Endodermal cell (in vitro differentiated cells): ENCODE data around the gene VIL1. TPM values are rescaled to one million over a fixed set of nuclear protein-coding genes. Genes with fewer than 3 reads are reported as not detected.

ENCODE experiments used
- DNase-seq: peaks from one replicate; pipeline ENCODE4 v3.0.0-alpha.2; 2017
- H3K27ac ChIP-seq: 2 replicates; pipeline ENCODE4 v1.5.1; 2013; ENCODE audit warnings: mild to moderate bottlenecking, low read depth, low read length, moderate library complexity
- H3K27me3 ChIP-seq: 2 replicates; pipeline ENCODE4 v1.6.1; 2013; ENCODE audit warnings: mild to moderate bottlenecking, low read length, moderate library complexity; ENCODE audit not compliant: insufficient read depth, control insufficient read depth, poor library complexity, severe bottlenecking
- H3K36me3 ChIP-seq: 2 replicates; pipeline ENCODE4 v1.7.0; 2013; ENCODE audit warnings: mild to moderate bottlenecking, low read length, moderate library complexity; ENCODE audit not compliant: control insufficient read depth, insufficient read depth
- H3K4me1 ChIP-seq: one replicate; pipeline ENCODE4 v1.7.0; 2013; ENCODE audit warnings: low read length; ENCODE audit not compliant: control insufficient read depth, insufficient read depth
- H3K4me3 ChIP-seq: 2 replicates; pipeline ENCODE4 v1.5.1; 2013; ENCODE audit warnings: mild to moderate bottlenecking, low read length, moderate library complexity
- H3K9ac ChIP-seq: 2 replicates; pipeline ENCODE4 v1.6.1; 2013; ENCODE audit warnings: mild to moderate bottlenecking, low read length, moderate library complexity; ENCODE audit not compliant: poor library complexity, severe bottlenecking; ENCODE audit errors: extremely low read depth
- H3K9me3 ChIP-seq: 2 replicates; pipeline ENCODE4 v1.6.1; 2013; ENCODE audit warnings: mild to moderate bottlenecking, low read length, moderate library complexity; ENCODE audit not compliant: control insufficient read depth
- H3K27ac Mint-ChIP-seq: 2 replicates; pipeline ENCODE4 v1.8.0; 2020; ENCODE audit warnings: mixed read lengths
- H3K27me3 Mint-ChIP-seq: 2 replicates; pipeline ENCODE4 v1.8.0; 2021; ENCODE audit warnings: mild to moderate bottlenecking, mixed read lengths; ENCODE audit not compliant: insufficient read depth
- H3K36me3 Mint-ChIP-seq: 2 replicates; pipeline ENCODE4 v1.8.0; 2020; ENCODE audit warnings: low read depth, mixed read lengths
- H3K4me1 Mint-ChIP-seq: 2 replicates; pipeline ENCODE4 v1.8.0; 2020; ENCODE audit warnings: mixed read lengths
- H3K4me3 Mint-ChIP-seq: 2 replicates; pipeline ENCODE4 v1.8.0; 2020; ENCODE audit warnings: mild to moderate bottlenecking, moderate library complexity, mixed read lengths
- H3K9me3 Mint-ChIP-seq: 2 replicates; pipeline ENCODE4 v1.8.0; 2020; ENCODE audit warnings: mild to moderate bottlenecking, mixed read lengths
- WGBS, 2 experiments: methylation state at CpG; one replicate each; pipeline versions ENCODE4 v1.1.5 to v1.1.7; 2013; ENCODE audit warnings: missing lambda C conversion rate in 2 of 2, mixed read lengths in 1 of 2; ENCODE audit not compliant: insufficient coverage in 1 of 2, insufficient read length in 1 of 2; 5-methylcytosine and 5-hydroxymethylcytosine counted together
- total RNA-seq, 2 donors: library from RNA; stranded (reverse); fragmentation: NEBNext Ultra II Directional in 1 of 2; extraction: Animal tissue kit (Norgen Biotek cat#: 25700) in 1 of 2; gene quantifications; 2 replicates in 1 of 2; 3 replicates in 1 of 2; pipeline ENCODE4 v1.2.1, GENCODE V29; 2021
- TF ChIP-seq, protein P1 (sequence below): fragments of 200-600 bp; sonication (generic); conservative IDR thresholded peaks from 2 replicates; pipeline ENCODE4 v1.5.0; 2021; ENCODE audit warnings: antibody characterized with exemption, mild to moderate bottlenecking

Gene VIL1
- total RNA-seq, 2 donors from 2014 or later = 70.2 to 83.1 TPM

- H3K4me1 Mint-ChIP-seq = no peaks in the 10 kb centered on the region
- Histone ChIP-seq H3K9ac (no peak overlapping the region), H3K36me3 (peaks cover 57% of the 10 kb centered on the region), H3K9me3 (no peaks in the 10 kb centered on the region), H3K27ac (no peak overlapping the region), H3K4me1 (no peaks in the 10 kb centered on the region), H3K27me3 (no peaks in the 10 kb centered on the region), H3K4me3 (no peak overlapping the region)
- peaks cover 36% of the 10 kb centered on the region for H3K36me3 Mint-ChIP-seq
- DNase-seq = no peak
- no peak overlapping the region for H3K4me3 Mint-ChIP-seq
- TF ChIP-seq, protein P1, sequence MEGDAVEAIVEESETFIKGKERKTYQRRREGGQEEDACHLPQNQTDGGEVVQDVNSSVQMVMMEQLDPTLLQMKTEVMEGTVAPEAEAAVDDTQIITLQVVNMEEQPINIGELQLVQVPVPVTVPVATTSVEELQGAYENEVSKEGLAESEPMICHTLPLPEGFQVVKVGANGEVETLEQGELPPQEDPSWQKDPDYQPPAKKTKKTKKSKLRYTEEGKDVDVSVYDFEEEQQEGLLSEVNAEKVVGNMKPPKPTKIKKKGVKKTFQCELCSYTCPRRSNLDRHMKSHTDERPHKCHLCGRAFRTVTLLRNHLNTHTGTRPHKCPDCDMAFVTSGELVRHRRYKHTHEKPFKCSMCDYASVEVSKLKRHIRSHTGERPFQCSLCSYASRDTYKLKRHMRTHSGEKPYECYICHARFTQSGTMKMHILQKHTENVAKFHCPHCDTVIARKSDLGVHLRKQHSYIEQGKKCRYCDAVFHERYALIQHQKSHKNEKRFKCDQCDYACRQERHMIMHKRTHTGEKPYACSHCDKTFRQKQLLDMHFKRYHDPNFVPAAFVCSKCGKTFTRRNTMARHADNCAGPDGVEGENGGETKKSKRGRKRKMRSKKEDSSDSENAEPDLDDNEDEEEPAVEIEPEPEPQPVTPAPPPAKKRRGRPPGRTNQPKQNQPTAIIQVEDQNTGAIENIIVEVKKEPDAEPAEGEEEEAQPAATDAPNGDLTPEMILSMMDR = no peak
- H3K27ac Mint-ChIP-seq = no peak overlapping the region
- H3K27me3 Mint-ChIP-seq = no peaks in the 10 kb centered on the region
- no peaks in the 10 kb centered on the region for H3K9me3 Mint-ChIP-seq
Observed at GRCh38 chr2:218472988-218473387, 54.1 kb downstream of the VIL1 start.

DNA sequence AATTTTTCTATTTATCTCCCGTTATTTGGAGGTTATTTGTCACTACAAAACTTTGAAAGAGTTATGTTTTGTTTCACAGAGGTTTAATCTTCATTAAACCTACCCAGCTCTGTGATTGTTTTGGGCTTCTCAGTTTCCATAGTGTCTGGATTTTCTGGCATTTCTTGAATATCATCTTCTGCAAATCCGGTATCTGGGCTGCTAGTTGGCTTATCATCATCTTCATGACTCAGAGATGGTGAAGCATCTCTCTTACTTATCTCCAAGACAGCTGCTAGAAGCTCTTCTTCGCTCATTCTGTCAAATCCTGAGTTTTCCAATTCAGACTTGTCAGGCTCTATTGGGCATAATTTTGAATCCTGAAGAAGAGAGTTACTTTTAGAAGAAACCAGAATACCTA is 55.6 kb downstream of the VIL1 start:
- Histone ChIP-seq H3K4me3 (no peak overlapping the region), H3K9me3 (no peaks in the 10 kb centered on the region), H3K36me3 (peaks cover 64% of the 10 kb centered on the region), H3K4me1 (no peaks in the 10 kb centered on the region), H3K27me3 (no peaks in the 10 kb centered on the region), H3K27ac (no peak overlapping the region), H3K9ac (no peak overlapping the region)
- Mint-ChIP-seq H3K4me3 (no peak overlapping the region), H3K27ac (no peak overlapping the region), H3K4me1 (no peaks in the 10 kb centered on the region), H3K27me3 (no peaks in the 10 kb centered on the region), H3K9me3 (no peaks in the 10 kb centered on the region), H3K36me3 (peaks cover 30% of the 10 kb centered on the region)
- WGBS, 2 experiments = 87 to 97% methylated on average over 2 to 3 of the region's 3 CpGs
- TF ChIP-seq, protein P1 = no peak
- no peak for DNase-seq

GRCh38 chr2:218476676-218477075 is 57.8 kb downstream of the VIL1 start:
- no peak overlapping the region for H3K27ac Mint-ChIP-seq

More at GRCh38 chr2:218476676-218477075, 57.8 kb downstream of the VIL1 start:
- H3K27ac ChIP-seq = no peak overlapping the region
- H3K27me3 ChIP-seq = no peaks in the 10 kb centered on the region
- no peaks in the 10 kb centered on the region for H3K9me3 ChIP-seq
- TF ChIP-seq, protein P1 = no peak
- no peak overlapping the region for H3K9ac ChIP-seq
- no peaks in the 10 kb centered on the region for H3K4me1 ChIP-seq
- no peak overlapping the region for H3K4me3 ChIP-seq
- Mint-ChIP-seq H3K4me3 (no peak overlapping the region), H3K27me3 (no peaks in the 10 kb centered on the region), H3K4me1 (no peaks in the 10 kb centered on the region), H3K9me3 (no peaks in the 10 kb centered on the region), H3K36me3 (peaks cover 32% of the 10 kb centered on the region)
- 87 to 100% methylated on average over 3 of the region's 3 CpGs for WGBS, 2 experiments
- H3K36me3 ChIP-seq = peaks cover 68% of the 10 kb centered on the region
- no peak for DNase-seq
